H1 (cell line): ENCODE results near the gene LSM7. TPM values are rescaled to one million over a fixed set of nuclear protein-coding genes. Genes with fewer than 3 reads are reported as not detected.
A peak's percentile ranks its signal among the peaks of the same experiment; 100 is the strongest.

Source experiments
- BRCA1 ChIP-seq: IDR thresholded peaks from 2 replicates; pipeline ENCODE4 v1.6.1; 2012; ENCODE audit warnings: low read depth, low read length, improper control_type of control experiment
- CTBP2 ChIP-seq: IDR thresholded peaks from 2 replicates; pipeline ENCODE4 v1.7.0; 2011; ENCODE audit warnings: borderline replicate concordance, mild to moderate bottlenecking, moderate library complexity, mixed read lengths, low read length; ENCODE audit not compliant: insufficient read depth, insufficient read length
- KDM1A ChIP-seq: fragments of 200-600, 300-600 bp; sonication (generic); IDR thresholded peaks from 2 replicates; pipeline ENCODE4 v1.7.1; 2016; ENCODE audit warnings: mild to moderate bottlenecking, low read length, borderline replicate concordance
- KDM4A ChIP-seq: IDR thresholded peaks from one replicate; pipeline ENCODE4 v1.7.1; 2012; ENCODE audit warnings: low read depth, mild to moderate bottlenecking, moderate library complexity, low read length, inconsistent platforms; ENCODE audit not compliant: severe bottlenecking
- KDM5A ChIP-seq: fragments of 200-600 bp; IDR thresholded peaks from 2 replicates; pipeline ENCODE4 v1.7.1; 2012; ENCODE audit warnings: mild to moderate bottlenecking, low read length, inconsistent platforms, mixed read lengths
- POLR2A ChIP-seq, 2 experiments: IDR thresholded peaks; 1 replicate in 1 of 2; 2 replicates in 1 of 2; pipeline ENCODE4 v1.6.1; 2011; ENCODE audit warnings: low read depth in 2 of 2, low read length in 2 of 2, mild to moderate bottlenecking in 2 of 2; ENCODE audit errors: control extremely low read depth in 1 of 2
- POLR2AphosphoS5 ChIP-seq: IDR thresholded peaks from 2 replicates; pipeline ENCODE4 v1.6.1; 2011; ENCODE audit warnings: low read depth, low read length
- RBBP5 ChIP-seq: IDR thresholded peaks from 2 replicates; pipeline ENCODE4 v1.7.1; 2012; ENCODE audit warnings: low read depth, mild to moderate bottlenecking, inconsistent platforms, low read length, moderate library complexity, borderline replicate concordance
- SP4 ChIP-seq: IDR thresholded peaks from 2 replicates; pipeline ENCODE4 v1.6.1; 2012; ENCODE audit warnings: low read length, inconsistent platforms
- TAF1 ChIP-seq: IDR thresholded peaks from 2 replicates; pipeline ENCODE4 v1.6.1; 2011; ENCODE audit warnings: mild to moderate bottlenecking, low read depth, low read length
- ZNF274 ChIP-seq: IDR thresholded peaks from 2 replicates; pipeline ENCODE4 v1.7.0; 2012; ENCODE audit warnings: low read length, borderline replicate concordance; ENCODE audit errors: extremely low read depth
- polyA plus RNA-seq, 7 experiments: library from polyadenylated mRNA; depleted of rRNA in 3 of 7; stranded (reverse) in 5 of 7; unstranded in 2 of 7; fragments of >200 nt in 5 of 7; fragments of 200-250 nt in 2 of 7; gene quantifications; 1 replicate in 5 of 7; 2 replicates in 1 of 7; 4 replicates in 1 of 7; pipeline versions ENCODE4 v1.2.1 to v1.2.3, GENCODE V29; 2011 to 2013; ENCODE audit warnings: missing spikeins in 2 of 7, mixed read lengths in 2 of 7
- total RNA-seq: library from RNA; stranded (reverse); fragmentation: NEBNext Ultra II Directional; extraction: Animal tissue kit (Norgen Biotek cat#: 25700); gene quantifications from 2 replicates; pipeline ENCODE4 v1.2.1, GENCODE V29; 2021
- TF ChIP-seq, protein P1 (sequence below): fragments of 300-600 bp; sonication (generic); IDR thresholded peaks from 2 replicates; pipeline ENCODE4 v1.7.1; 2012; ENCODE audit warnings: low read length, moderate library complexity, mild to moderate bottlenecking, inconsistent platforms; ENCODE audit not compliant: insufficient replicate concordance

The LSM7 gene
- total and polyA plus RNA-seq, 2 of the 8 experiments (the other 6 are each of a cell fraction or from before 2014, with no cell fraction given): 228 to 1,335 TPM

DNA sequence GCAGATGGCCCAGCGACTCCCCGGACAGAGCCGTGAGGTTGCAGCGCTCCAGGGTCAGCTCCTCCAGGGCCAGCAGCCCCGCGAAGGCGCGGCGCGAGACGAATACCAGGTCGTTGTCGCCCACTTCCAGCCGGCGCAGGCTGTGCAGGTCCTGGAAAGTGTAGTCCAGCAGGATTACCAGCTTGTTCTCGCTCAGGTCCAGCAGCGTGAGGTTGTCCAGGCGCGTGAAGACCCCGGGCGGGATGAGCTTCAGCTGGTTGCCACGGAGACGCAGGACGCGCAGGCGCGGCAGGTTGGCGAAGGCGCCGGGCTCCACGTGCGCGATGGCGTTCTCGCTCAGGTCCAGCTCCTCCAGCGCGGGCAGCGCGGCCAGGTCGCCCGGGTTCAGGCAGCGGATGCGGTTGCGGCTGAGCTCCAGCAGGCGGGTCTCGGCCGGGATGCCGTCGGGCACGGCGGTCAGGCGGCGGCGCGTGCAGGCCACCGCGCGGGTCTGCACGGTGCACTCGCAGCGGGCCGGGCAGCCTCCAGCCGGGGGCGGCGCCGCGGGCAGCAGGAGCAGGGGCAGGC, 37.1 kb downstream of the LSM7 start (continued):
- TF ChIP-seq, protein P1, sequence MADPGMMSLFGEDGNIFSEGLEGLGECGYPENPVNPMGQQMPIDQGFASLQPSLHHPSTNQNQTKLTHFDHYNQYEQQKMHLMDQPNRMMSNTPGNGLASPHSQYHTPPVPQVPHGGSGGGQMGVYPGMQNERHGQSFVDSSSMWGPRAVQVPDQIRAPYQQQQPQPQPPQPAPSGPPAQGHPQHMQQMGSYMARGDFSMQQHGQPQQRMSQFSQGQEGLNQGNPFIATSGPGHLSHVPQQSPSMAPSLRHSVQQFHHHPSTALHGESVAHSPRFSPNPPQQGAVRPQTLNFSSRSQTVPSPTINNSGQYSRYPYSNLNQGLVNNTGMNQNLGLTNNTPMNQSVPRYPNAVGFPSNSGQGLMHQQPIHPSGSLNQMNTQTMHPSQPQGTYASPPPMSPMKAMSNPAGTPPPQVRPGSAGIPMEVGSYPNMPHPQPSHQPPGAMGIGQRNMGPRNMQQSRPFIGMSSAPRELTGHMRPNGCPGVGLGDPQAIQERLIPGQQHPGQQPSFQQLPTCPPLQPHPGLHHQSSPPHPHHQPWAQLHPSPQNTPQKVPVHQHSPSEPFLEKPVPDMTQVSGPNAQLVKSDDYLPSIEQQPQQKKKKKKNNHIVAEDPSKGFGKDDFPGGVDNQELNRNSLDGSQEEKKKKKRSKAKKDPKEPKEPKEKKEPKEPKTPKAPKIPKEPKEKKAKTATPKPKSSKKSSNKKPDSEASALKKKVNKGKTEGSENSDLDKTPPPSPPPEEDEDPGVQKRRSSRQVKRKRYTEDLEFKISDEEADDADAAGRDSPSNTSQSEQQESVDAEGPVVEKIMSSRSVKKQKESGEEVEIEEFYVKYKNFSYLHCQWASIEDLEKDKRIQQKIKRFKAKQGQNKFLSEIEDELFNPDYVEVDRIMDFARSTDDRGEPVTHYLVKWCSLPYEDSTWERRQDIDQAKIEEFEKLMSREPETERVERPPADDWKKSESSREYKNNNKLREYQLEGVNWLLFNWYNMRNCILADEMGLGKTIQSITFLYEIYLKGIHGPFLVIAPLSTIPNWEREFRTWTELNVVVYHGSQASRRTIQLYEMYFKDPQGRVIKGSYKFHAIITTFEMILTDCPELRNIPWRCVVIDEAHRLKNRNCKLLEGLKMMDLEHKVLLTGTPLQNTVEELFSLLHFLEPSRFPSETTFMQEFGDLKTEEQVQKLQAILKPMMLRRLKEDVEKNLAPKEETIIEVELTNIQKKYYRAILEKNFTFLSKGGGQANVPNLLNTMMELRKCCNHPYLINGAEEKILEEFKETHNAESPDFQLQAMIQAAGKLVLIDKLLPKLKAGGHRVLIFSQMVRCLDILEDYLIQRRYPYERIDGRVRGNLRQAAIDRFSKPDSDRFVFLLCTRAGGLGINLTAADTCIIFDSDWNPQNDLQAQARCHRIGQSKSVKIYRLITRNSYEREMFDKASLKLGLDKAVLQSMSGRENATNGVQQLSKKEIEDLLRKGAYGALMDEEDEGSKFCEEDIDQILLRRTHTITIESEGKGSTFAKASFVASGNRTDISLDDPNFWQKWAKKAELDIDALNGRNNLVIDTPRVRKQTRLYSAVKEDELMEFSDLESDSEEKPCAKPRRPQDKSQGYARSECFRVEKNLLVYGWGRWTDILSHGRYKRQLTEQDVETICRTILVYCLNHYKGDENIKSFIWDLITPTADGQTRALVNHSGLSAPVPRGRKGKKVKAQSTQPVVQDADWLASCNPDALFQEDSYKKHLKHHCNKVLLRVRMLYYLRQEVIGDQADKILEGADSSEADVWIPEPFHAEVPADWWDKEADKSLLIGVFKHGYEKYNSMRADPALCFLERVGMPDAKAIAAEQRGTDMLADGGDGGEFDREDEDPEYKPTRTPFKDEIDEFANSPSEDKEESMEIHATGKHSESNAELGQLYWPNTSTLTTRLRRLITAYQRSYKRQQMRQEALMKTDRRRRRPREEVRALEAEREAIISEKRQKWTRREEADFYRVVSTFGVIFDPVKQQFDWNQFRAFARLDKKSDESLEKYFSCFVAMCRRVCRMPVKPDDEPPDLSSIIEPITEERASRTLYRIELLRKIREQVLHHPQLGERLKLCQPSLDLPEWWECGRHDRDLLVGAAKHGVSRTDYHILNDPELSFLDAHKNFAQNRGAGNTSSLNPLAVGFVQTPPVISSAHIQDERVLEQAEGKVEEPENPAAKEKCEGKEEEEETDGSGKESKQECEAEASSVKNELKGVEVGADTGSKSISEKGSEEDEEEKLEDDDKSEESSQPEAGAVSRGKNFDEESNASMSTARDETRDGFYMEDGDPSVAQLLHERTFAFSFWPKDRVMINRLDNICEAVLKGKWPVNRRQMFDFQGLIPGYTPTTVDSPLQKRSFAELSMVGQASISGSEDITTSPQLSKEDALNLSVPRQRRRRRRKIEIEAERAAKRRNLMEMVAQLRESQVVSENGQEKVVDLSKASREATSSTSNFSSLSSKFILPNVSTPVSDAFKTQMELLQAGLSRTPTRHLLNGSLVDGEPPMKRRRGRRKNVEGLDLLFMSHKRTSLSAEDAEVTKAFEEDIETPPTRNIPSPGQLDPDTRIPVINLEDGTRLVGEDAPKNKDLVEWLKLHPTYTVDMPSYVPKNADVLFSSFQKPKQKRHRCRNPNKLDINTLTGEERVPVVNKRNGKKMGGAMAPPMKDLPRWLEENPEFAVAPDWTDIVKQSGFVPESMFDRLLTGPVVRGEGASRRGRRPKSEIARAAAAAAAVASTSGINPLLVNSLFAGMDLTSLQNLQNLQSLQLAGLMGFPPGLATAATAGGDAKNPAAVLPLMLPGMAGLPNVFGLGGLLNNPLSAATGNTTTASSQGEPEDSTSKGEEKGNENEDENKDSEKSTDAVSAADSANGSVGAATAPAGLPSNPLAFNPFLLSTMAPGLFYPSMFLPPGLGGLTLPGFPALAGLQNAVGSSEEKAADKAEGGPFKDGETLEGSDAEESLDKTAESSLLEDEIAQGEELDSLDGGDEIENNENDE: no peak
- no peak for TF ChIP-seq KDM1A
- TF ChIP-seq POLR2AphosphoS5: no peak
- TF ChIP-seq BRCA1: no peak
- peak; percentile 28; the same call in 1 of the 2 replicates for TF ChIP-seq RBBP5
- TF ChIP-seq ZNF274: no peak
- no peak; the same call in 1 of the 2 replicates for TF ChIP-seq SP4
- TF ChIP-seq KDM5A: no peak
- TF ChIP-seq TAF1: no peak
- no peak for TF ChIP-seq CTBP2
- TF ChIP-seq KDM4A: peak; percentile 8
- TF ChIP-seq POLR2A (IDR thresholded peaks at IDR 0.05; ENCODE audit: control extremely low read depth in 1 of 2, low read depth in 2 of 2, low read length in 2 of 2): no peak
